Measurements from ENCODE around the gene CACNB2.

CACNB2 gene

GRCh38 chr10:18226336-18226735 is 86.1 kb downstream of the CACNB2 start:
- TF ChIP-seq, protein P1, sequence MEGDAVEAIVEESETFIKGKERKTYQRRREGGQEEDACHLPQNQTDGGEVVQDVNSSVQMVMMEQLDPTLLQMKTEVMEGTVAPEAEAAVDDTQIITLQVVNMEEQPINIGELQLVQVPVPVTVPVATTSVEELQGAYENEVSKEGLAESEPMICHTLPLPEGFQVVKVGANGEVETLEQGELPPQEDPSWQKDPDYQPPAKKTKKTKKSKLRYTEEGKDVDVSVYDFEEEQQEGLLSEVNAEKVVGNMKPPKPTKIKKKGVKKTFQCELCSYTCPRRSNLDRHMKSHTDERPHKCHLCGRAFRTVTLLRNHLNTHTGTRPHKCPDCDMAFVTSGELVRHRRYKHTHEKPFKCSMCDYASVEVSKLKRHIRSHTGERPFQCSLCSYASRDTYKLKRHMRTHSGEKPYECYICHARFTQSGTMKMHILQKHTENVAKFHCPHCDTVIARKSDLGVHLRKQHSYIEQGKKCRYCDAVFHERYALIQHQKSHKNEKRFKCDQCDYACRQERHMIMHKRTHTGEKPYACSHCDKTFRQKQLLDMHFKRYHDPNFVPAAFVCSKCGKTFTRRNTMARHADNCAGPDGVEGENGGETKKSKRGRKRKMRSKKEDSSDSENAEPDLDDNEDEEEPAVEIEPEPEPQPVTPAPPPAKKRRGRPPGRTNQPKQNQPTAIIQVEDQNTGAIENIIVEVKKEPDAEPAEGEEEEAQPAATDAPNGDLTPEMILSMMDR (IDR thresholded peaks at IDR 0.05; ENCODE audit: extremely low read depth, insufficient read depth, missing control alignments), result no peak
- in situ Hi-C loops (cut with MboI; ENCODE audit: low pct_unique_long_range_greater_than_20kb, low sequenced_read_pairs, unreplicated experiment), result loop anchor here (25.0 kb wide), 1 partner anchor 614 kb away; the partner anchor contains the start of gene HACD1
- no peak for DNase-seq (ENCODE audit: low spot score)

DNA sequence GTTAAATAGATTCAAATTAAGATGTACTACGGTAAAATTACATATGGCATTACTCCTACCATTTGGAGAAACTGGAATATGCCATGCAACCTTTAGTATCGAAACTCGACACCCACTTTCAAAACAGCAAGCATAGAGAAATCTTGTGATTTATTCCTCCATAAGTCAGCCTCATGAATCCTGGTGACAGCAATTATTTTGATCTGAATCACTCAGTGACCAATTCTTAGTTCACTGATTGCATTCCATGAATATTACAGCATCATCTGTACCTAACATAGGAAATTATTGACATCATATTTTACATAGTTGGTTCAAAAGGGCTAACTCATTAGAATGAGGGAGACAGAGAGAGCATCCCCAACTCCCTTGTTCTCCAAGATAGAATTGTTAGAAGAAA is 89.6 kb downstream of the CACNB2 start:
- in situ Hi-C loops (cut with MboI; ENCODE audit: low pct_unique_long_range_greater_than_20kb, low sequenced_read_pairs, unreplicated experiment), result loop anchor here (25.0 kb wide), 1 partner anchor 618 kb away; the partner anchor contains the start of gene HACD1
- no peak for DNase-seq (ENCODE audit: low spot score)
- TF ChIP-seq, protein P1 (IDR thresholded peaks at IDR 0.05; ENCODE audit: extremely low read depth, insufficient read depth, missing control alignments), result no peak

DNA sequence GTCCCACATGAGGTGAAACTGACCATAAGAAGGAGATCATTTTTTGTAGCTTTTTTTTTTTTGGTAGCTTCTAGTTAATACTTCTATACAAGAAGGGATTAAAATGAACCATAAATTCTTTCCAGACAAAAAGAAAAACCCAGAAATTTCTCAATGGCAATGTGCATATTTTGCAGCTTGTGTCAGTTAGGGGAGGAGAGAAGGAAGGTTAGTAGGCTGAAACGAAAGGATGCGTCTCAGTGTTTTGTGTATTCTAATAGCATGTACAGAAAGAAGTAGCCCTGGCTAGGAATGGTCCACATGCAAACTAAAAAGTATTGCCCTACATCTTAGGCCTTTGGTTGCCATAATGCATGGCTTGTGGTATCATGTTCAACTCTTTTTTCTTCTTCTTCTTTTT is 90.6 kb downstream of the CACNB2 start:
- TF ChIP-seq, protein P1 (IDR thresholded peaks at IDR 0.05; ENCODE audit: extremely low read depth, insufficient read depth, missing control alignments), result no peak
- in situ Hi-C loops (cut with MboI; ENCODE audit: low pct_unique_long_range_greater_than_20kb, low sequenced_read_pairs, unreplicated experiment), result loop anchor here (25.0 kb wide), 1 partner anchor 618 kb away; the partner anchor contains the start of gene HACD1

GRCh38 chr10:18231480-18231879 is 91.3 kb downstream of the CACNB2 start:
- in situ Hi-C loops (cut with MboI; ENCODE audit: low pct_unique_long_range_greater_than_20kb, low sequenced_read_pairs, unreplicated experiment), result loop anchor here (25.0 kb wide), 1 partner anchor 619 kb away; the partner anchor contains the start of gene HACD1

More for the DNA sequence above, 90.6 kb downstream of the CACNB2 start:
- no peak for DNase-seq (ENCODE audit: low spot score)

DNA sequence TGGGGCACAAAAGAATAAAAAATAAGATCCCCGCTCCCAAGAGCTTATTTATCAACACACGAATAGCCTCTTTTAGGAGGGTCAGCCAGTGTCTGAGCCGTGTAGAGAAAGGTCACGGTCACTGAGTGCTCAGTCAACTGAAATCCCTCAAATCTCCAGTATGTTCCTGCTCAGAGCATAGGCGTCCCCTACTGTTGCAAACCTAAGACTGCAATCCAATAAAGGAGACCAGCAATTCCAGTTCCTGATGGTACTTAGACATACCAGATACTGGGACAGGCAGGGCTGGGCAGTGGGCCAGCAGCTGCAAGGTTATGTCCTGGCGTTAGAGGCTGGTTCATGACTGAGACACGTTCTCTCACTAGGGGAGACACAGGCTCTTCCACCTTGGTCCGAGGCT is 93.6 kb downstream of the CACNB2 start:
- DNase-seq (ENCODE audit: low spot score), result no peak
- in situ Hi-C loops (cut with MboI; ENCODE audit: low pct_unique_long_range_greater_than_20kb, low sequenced_read_pairs, unreplicated experiment), result loop anchor here (25.0 kb wide), 1 partner anchor 621 kb away; the partner anchor contains the start of gene HACD1
- TF ChIP-seq, protein P1 (IDR thresholded peaks at IDR 0.05; ENCODE audit: extremely low read depth, insufficient read depth, missing control alignments), result no peak

More at GRCh38 chr10:18231480-18231879, 91.3 kb downstream of the CACNB2 start:
- TF ChIP-seq, protein P1 (IDR thresholded peaks at IDR 0.05; ENCODE audit: extremely low read depth, insufficient read depth, missing control alignments), result no peak
- no peak for DNase-seq (ENCODE audit: low spot score)

- in situ Hi-C loops (cut with MboI; ENCODE audit: low pct_unique_long_range_greater_than_20kb, low sequenced_read_pairs, unreplicated experiment), result loop anchor here (25.0 kb wide), 1 partner anchor 623 kb away; the partner anchor contains the start of gene HACD1
- TF ChIP-seq, protein P1 (IDR thresholded peaks at IDR 0.05; ENCODE audit: extremely low read depth, insufficient read depth, missing control alignments), result no peak
- no peak for DNase-seq (ENCODE audit: low spot score)
Measured at GRCh38 chr10:18235477-18235876, 95.3 kb downstream of the CACNB2 start.
